RWPE2 (cell line): ENCODE data around the gene SIX4.
A peak's percentile ranks its signal among the peaks of the same experiment; 100 is the strongest.
"Not testable (repeated sequence)": the region's sequence is repeated elsewhere in the genome, so short reads cannot be mapped to it uniquely, and the experiment has no call there.

Source experiments
- ATAC-seq: fragments of 200-7000 bp; cut with Tn5 transposase; 3 replicates; pipeline ENCODE4 v1.9.1; 2021; ENCODE audit warnings: low read depth
- DNase-seq: peaks from one replicate; pipeline ENCODE4 v3.0.0-alpha.2; 2020; ENCODE audit warnings: low spot score
- H3K27ac ChIP-seq: fragments of 450-650 bp; 2 replicates; pipeline ENCODE4 v1.5.1; 2017; ENCODE audit warnings: mild to moderate bottlenecking; ENCODE audit not compliant: poor library complexity, severe bottlenecking
- H3K27me3 ChIP-seq: fragments of 250-450 bp; sonication (Bioruptor Pico); 2 replicates; pipeline ENCODE4 v1.5.1; 2021; ENCODE audit warnings: mild to moderate bottlenecking, moderate library complexity; ENCODE audit not compliant: insufficient read depth, poor library complexity, severe bottlenecking
- H3K36me3 ChIP-seq: fragments of 250-450 bp; sonication (Bioruptor Pico); 2 replicates; pipeline ENCODE4 v1.5.1; 2020; ENCODE audit warnings: low read depth, mild to moderate bottlenecking, moderate library complexity
- H3K4me1 ChIP-seq: fragments of 250-450 bp; sonication (Bioruptor Pico); 2 replicates; pipeline ENCODE4 v1.5.1; 2021; ENCODE audit warnings: mild to moderate bottlenecking, moderate library complexity; ENCODE audit not compliant: insufficient read depth, poor library complexity, severe bottlenecking
- H3K4me3 ChIP-seq: fragments of 250-450 bp; sonication (Bioruptor Pico); 2 replicates; pipeline ENCODE4 v1.5.1; 2021; ENCODE audit warnings: mild to moderate bottlenecking, moderate library complexity; ENCODE audit not compliant: severe bottlenecking
- H3K9me3 ChIP-seq: fragments of 250-450 bp; sonication (Bioruptor Pico); 2 replicates; pipeline ENCODE4 v1.5.1; 2021; ENCODE audit warnings: mild to moderate bottlenecking, moderate library complexity; ENCODE audit not compliant: severe bottlenecking
- TF ChIP-seq, protein P1 (sequence below): fragments of 450-650 bp; IDR thresholded peaks from one replicate; pipeline ENCODE4 v1.5.1; 2017; ENCODE audit warnings: mild to moderate bottlenecking, moderate library complexity; ENCODE audit not compliant: poor library complexity, severe bottlenecking

The SIX4 gene

DNA sequence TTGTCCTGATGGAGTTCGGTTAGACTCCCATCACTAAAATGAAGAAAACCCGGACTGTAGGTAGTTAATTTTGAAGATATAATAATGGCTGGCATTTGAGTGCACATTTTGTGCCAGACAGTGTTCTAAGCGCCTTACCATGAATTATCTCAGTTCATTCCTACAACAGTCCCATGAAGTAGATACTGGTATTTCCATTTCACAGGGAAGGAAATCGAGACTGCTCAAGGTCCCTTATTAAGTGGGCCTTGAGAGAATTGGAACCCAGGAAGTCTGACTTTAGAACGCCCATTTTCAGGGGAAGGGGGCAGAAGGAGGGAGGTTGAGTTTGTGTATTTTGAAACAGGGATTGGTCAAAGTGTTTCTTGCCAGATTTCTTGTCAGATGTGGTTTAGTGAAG lies 11.3 kb upstream of the SIX4 start:
- peak overlapping the region; percentile 37 for H3K27ac ChIP-seq

DNA sequence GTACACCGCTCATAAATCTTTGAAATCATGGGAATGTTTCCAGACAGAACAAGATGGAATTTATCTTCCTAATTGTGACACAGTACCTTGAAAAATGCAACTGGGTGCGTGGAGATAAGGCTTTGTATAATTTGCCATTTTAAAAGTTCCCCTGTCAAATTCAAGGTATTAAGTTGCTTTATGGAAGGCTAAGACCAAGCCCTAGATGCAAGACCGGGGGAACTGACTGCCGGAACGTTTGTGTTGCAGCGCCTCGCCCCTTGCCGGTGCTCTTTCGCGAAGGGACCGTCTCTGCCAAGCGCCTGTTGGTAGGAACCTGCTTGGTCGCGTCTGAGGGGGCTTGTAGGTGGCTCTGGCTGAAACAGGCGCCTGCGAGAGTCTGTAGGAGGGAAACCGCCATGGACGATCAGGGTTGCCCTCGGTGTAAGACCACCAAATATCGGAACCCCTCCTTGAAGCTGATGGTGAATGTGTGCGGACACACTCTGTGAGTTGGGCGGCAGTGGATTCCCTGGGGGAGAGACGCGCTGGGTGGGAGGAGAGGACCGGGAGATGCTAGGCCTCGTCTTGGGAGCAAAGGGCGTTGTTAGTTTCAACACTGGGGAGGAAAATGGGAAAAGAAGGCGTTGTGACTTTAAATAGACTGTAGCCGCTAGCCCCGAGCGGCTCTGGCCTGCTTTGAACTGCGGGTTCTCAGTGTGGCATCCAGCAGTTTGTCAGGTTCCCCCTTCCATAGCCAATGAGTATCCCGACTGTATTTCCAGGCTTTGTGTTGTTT lies 10.5 kb upstream of the SIX4 start, which contains the start of gene MNAT1:
MNAT1 (plus strand) TSS at position 297 of the 778 bp plus-strand sequence; CDS start at position 399, 102 bp downstream.
- H3K4me3 ChIP-seq: peak within 1 kb of the TSS; percentile 74
- H3K27ac ChIP-seq: peak within 1 kb of the TSS; percentile 37
- DNase-seq (peak; percentile 86), ATAC-seq (peak; percentile 91)
- peaks cover 12% of the 10 kb centered on the region for H3K4me1 ChIP-seq
- H3K27me3 ChIP-seq: no peaks in the 10 kb centered on the region
- TF ChIP-seq, protein P1, sequence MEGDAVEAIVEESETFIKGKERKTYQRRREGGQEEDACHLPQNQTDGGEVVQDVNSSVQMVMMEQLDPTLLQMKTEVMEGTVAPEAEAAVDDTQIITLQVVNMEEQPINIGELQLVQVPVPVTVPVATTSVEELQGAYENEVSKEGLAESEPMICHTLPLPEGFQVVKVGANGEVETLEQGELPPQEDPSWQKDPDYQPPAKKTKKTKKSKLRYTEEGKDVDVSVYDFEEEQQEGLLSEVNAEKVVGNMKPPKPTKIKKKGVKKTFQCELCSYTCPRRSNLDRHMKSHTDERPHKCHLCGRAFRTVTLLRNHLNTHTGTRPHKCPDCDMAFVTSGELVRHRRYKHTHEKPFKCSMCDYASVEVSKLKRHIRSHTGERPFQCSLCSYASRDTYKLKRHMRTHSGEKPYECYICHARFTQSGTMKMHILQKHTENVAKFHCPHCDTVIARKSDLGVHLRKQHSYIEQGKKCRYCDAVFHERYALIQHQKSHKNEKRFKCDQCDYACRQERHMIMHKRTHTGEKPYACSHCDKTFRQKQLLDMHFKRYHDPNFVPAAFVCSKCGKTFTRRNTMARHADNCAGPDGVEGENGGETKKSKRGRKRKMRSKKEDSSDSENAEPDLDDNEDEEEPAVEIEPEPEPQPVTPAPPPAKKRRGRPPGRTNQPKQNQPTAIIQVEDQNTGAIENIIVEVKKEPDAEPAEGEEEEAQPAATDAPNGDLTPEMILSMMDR: no peak
- H3K9me3 ChIP-seq: no peaks in the 10 kb centered on the region
- H3K36me3 ChIP-seq: no peaks in the 10 kb centered on the region; the same call in 1 of the 2 replicates

More for the DNA sequence above, 11.3 kb upstream of the SIX4 start:
- peaks cover 12% of the 10 kb centered on the region for H3K4me1 ChIP-seq
- peak overlapping the region; percentile 74 for H3K4me3 ChIP-seq
- no peak for DNase-seq
- TF ChIP-seq, protein P1: no peak
- H3K9me3 ChIP-seq: no peaks in the 10 kb centered on the region
- no peaks in the 10 kb centered on the region for H3K27me3 ChIP-seq
- ATAC-seq: 0 out of 3 replicates have a peak, but pooled peaks have one; percentile 2
- no peaks in the 10 kb centered on the region; the same call in 1 of the 2 replicates for H3K36me3 ChIP-seq

DNA sequence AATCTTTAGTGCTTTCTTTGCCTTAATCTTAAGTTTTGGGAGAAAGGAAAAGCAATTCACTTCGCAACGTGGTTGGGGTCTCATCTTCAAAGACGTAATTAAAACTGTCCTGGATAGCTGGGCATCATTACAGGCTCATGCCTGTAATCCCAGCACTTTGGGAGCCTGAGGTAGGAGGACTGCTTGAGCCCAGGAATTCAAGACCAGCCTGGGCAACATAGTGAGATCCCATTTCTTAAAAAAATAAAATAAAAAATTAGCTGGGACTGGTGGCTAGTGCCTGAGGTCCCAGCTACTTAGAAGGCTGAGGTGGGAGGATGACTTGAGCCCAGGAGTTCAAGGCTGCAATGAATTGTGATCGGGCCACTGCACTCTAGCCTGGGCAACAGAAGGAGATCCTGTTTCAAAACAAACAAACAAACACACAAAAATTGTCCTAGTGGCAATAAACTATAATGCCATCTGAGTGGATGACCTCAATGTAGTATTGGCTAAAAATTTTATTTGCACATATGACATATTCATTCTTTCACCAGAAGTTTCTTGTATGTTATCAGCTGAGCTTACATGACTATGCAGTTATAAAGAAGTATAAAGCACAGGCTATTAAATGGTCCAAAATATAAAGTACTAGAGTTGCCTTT lies 8.8 kb upstream of the SIX4 start:
- Histone ChIP-seq H3K27me3 (no peaks in the 10 kb centered on the region), H3K27ac (no peak overlapping the region), H3K36me3 (no peaks in the 10 kb centered on the region; the same call in 1 of the 2 replicates), H3K4me3 (no peak overlapping the region), H3K4me1 (peaks cover 12% of the 10 kb centered on the region), H3K9me3 (no peaks in the 10 kb centered on the region)
- TF ChIP-seq, protein P1: no peak
- DNase-seq (no peak), ATAC-seq (no peak)

DNA sequence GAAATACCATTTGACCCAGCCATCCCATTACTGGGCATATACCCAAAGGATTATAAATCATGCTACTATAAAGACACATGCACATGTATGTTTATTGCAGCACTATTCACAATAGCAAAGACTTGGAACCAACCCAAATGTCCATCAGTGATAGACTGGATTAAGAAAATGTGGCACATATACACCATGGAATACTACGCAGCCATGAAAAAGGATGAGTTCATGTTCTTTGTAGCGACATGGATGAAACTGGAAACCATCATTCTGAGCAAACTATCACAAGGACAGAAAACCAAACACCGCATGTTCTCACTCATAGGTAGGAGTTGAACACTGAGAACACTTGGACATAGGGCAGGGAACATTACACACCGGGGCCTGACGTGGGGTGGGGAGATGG lies 7.1 kb upstream of the SIX4 start:
- H3K4me1 ChIP-seq, DNase-seq, H3K9me3 ChIP-seq, H3K36me3 ChIP-seq, H3K27ac ChIP-seq, H3K4me3 ChIP-seq, H3K27me3 ChIP-seq, ATAC-seq: not testable (repeated sequence)

DNA sequence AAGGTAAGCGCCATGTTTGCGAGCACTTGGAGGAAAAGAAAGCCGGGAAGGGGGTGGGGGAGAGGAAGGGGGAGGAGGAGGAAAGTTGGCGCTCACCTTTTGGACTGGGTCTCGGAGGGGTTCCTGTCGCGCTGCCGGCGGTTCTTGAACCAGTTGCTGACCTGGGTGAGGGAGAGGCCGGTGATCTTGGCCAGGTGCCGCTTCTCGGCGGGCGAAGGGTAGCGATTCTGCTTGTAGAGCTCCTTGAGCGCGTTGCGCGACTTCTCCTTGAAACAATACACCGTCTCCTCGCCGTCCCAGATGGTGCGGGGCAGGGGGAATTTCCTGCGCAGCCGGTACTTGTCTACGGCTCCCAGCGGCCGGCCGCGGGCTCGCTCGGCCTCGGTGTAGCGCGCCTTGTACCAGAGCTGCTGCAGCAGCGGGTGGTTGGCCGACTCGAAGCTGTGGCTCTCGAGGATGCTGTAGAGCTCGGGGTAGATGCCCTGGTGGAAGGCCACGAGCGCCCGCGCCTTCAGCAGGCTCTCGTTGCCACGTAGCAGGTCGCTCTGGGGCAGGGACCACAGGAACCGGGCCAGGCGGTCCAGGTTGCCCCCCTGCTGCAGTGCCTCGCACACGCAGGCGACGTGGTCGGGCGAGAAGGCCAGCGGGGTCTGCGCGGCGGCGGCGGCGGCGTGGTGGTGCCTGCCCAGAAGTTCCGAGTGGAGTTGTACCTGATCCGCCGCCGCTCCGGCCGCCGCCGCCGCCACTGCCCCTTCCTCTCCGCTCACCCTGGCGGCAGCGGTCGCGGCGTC lies 840 bp downstream of the SIX4 start:
- DNase-seq (peak; percentile 79), ATAC-seq (peak; percentile 22)
- TF ChIP-seq, protein P1: no peak
- Histone ChIP-seq H3K4me3 (peak overlapping the region; percentile 93), H3K9me3 (no peaks in the 10 kb centered on the region), H3K36me3 (peaks cover 26% of the 10 kb centered on the region), H3K27me3 (no peaks in the 10 kb centered on the region), H3K4me1 (peaks cover 4% of the 10 kb centered on the region), H3K27ac (peak overlapping the region; percentile 82)
